Stimulated activated CD4-positive, alpha-beta T cell treated with anti-CD3 and anti-CD28 coated beads, Interleukin-1b, Interleukin-23, amount 100 ng/mL, for 24 hours (primary cell): ENCODE data around the gene DCHS1.
A peak's percentile ranks its signal among the peaks of the same experiment; 100 is the strongest.

Experiments used
- DNase-seq, 4 experiments: peaks; one replicate each; pipeline ENCODE4 v3.0.0-alpha.2; 2020; ENCODE audit warnings: low read depth in 4 of 4, low spot score in 1 of 4

The DCHS1 gene

GRCh38 chr11:6612213-6613041 is 43.2 kb downstream of the DCHS1 start, which contains the start of gene TAF10:
Gene TAF10 (minus strand): TSS chr11:6612216. CDS start chr11:6612189, 27 bp downstream.
- DNase-seq = peak; percentile 88 to 94 (median 92)

GRCh38 chr11:6611963-6612212 is 43.7 kb downstream of the DCHS1 start:
- no peak for DNase-seq

DNA sequence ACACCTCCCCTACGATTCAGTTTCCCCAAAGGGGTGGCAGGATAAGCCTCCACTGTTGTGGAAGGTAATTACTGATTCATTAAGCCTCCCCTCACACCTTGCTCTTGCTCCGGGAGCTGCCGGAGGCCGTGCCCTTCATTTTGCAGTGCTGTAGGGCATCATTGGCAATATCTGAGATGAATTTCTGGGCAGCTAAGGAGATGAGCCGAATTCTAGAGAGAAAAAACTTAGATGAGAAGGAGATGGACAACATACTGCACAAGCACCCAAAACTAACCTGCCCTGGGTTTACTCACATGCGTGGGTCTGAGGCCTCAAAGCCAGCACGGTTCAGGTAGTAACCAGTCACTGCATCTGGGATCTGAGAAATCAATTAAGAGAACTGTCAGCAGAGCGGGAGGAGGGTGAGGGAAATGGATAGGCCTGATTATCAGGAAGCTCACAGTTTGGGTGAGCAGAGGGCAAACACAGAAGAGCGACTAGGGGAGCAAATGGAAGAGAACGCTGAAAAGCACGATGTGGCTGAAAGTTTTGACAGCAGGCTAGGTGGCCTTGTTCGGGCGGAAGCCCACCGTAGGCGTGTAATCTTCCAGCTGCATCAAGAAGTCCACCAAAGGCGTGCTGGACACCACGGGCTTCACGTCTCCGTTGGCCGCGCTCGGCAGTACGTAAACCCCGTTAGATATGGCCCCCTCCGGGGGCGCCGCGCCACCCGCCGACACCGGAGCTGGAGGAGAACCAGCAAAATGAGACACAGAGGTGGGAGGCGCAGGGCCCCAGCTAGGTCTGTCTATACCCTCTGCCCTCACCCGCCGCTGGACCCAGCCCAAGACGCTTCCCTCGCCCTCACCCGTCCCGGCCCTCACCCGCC is 44.3 kb downstream of the DCHS1 start:
- no peak for DNase-seq

DNA sequence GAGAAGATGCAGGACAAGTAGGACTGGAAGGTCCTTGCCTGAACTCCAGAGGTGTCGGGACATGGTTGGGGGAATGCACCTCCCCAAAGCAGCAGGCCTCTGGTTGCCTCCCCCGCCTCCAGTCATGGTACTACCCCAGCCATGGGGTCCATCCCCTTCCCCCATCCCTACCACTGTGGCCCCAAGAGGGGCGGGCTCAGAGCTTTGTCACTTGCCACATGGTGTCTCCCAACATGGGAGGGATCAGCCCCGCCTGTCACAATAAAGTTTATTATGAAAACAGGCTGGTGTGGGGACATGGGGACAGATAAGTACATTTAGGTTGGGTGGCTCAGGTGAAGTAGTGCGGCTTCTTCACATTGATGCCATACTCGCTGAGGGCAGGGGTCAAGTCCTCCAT is 45.0 kb downstream of the DCHS1 start:
- DNase-seq = no peak

- DNase-seq = no peak
Measured at GRCh38 chr11:6609502-6610015, 46.0 kb downstream of the DCHS1 start.

- no peak for DNase-seq
Measured at GRCh38 chr11:6608726-6609501, 46.7 kb downstream of the DCHS1 start.

DNA sequence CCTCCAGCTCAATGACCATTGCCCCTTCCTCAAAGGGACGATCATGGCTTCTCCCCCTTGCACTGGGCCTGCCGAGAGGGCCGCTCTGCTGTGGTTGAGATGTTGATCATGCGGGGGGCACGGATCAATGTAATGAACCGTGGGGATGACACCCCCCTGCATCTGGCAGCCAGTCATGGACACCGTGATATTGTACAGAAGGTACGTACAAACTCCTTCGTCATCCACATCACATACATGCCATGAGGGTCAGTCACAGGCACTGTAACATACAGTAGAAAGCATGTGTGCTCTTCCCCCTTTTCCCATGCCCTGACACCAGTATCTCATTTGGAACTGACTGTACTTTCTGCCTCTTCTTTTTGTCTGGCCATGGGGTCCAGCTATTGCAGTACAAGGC is 47.6 kb downstream of the DCHS1 start:
- DNase-seq = no peak

DNA sequence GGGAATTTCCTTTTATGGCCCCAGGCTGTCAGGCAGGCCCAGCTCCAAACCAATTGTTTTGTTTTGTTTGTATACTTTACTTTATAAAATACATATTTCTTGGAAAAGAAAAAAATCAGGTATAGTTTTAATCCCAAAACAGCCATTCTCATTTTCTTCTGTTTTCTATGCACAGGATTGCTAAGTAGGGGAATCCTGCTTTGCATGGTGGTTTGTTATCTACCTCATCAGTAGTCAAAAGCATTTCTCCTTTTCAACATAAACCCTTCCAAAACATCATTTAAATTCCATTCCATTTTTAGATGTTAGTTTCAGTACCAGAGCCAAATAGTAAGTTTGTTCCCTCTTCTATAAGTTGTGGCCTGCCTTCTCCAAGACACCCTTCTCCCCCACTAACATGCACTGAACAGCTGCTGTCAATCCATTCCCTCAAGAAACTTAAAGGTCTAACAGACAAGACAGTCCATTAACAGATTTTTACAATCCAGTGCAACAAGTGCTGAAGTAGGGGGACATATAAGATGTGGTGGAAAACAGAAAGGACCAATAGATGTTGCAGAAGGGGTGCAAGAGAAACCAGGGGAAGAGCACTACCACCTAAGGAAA is 48.3 kb downstream of the DCHS1 start:
- DNase-seq = no peak

- DNase-seq = no peak
Measured at GRCh38 chr11:6606471-6607189, 49.0 kb downstream of the DCHS1 start.

- no peak for DNase-seq
Measured at GRCh38 chr11:6604790-6605189, 50.8 kb downstream of the DCHS1 start.

DNA sequence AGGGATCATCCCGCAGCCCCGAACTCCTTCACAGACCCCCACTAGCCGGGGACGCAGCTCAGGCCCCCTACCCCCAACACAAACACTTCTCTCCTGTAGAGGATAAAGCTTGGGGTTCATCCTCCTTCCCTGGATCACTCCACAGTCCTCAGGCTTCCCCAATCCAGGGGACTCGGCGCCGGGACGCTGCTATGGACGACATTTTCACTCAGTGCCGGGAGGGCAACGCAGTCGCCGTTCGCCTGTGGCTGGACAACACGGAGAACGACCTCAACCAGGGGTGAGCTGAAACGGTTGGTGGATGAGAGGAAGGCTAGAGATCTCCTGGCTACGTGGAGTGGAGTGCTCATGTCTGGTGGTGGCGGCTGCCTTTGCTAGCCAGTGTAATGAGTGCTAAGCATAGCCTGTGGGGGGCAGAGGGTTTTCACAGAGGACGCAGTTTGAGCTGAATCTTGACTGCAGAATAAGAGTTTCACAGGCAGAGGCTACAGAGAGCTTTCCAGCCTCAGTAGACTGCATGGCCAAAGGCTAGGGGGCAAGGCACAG is 51.5 kb downstream of the DCHS1 start:
- no peak for DNase-seq

GRCh38 chr11:6603287-6604080 is 52.1 kb downstream of the DCHS1 start, which contains the start of the genes ILK and RRP8:
Gene ILK (plus strand): TSS chr11:6603774. CDS start chr11:6604272, 498 bp downstream.
Gene RRP8 (minus strand): TSS chr11:6603616. CDS start chr11:6603502, 114 bp downstream.
- DNase-seq = peak; percentile 66 to 81 (median 74)

- DNase-seq = no peak
Measured at GRCh38 chr11:6602096-6602940, 53.3 kb downstream of the DCHS1 start.

- DNase-seq = no peak
Measured at GRCh38 chr11:6601041-6601461, 54.6 kb downstream of the DCHS1 start.

GRCh38 chr11:6599881-6600390 is 55.7 kb downstream of the DCHS1 start:
- DNase-seq = no peak

DNA sequence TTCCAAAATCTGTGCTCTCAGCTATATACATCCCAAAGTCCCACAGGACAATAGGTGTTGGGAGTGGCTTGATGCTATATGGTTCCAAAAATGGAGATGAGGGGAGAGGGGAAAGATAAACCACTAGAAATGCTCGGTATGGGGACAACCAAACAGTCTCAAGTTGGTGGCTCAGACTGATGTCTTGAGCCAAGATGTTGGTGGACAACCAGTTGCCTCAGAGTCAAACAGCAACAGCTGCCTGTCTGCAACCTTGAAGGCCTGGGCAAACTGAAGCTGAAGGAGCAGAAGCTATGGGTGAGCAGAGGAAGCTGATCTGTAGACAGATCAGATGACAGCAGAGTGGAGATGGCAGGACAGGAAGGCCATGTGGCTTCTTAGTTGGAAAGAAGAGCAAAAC is 56.2 kb downstream of the DCHS1 start:
- DNase-seq = no peak

DNA sequence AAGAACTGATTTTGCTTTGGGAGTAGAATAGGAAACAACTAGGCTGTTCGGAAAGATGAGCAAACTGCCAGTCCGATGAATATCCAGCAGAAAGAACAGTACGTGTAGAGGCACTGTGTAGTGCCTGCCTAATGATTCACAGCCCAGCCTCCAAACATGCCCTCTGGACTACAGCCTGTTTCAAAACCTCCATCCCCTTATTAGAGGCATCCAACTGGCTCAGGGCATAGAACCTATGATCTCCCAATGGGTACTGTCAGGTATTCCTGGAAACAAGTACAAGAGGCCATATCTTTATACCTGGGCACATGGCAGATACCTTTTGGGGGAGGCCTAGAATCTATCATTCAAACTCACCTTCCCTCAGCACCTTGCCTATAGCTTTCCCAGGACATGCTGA is 57.1 kb downstream of the DCHS1 start:
- no peak for DNase-seq
